HG03354 (cell line): Measurements from ENCODE around the gene CEACAM18.

Experiments
- ATAC-seq: cut with Tn5 transposase; IDR thresholded peaks from one replicate; pipeline ENCODE4 v1.9.1; 2021; ENCODE audit warnings: mild to moderate bottlenecking; ENCODE audit not compliant: unreplicated experiment, poor library complexity, severe bottlenecking

The CEACAM18 gene

GRCh38 chr19:51521781-51522180 lies 43.4 kb downstream of the CEACAM18 start:
- no peak for ATAC-seq

DNA sequence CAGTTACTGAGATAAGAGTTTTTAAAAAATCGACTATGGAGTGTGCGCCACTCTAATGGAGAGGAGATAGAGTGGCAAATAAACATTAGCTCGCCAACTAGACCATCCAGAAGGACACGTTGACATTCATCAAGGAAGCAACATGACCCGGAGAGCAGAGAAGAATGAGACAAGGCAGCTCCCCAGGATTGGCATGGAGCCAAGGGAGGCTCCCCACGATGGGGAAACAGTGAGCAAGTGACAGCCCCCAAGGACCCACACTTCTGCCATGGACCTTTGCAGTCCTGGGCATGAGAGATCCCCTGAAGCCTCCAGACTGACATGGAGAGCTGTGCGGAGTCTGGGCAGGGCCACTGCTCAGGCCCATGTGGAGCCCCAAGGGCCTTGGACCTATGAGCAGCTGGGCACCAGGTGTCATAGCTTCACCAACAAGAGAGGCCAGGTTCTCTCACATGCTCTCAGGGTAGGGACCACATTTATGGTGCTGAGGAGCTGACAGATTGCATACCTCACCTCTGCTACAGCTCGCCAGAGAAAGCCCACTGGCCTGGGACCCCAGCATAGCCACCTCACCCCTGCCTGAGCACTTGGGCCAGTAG lies 46.4 kb downstream of the CEACAM18 start:
- no peak for ATAC-seq

DNA sequence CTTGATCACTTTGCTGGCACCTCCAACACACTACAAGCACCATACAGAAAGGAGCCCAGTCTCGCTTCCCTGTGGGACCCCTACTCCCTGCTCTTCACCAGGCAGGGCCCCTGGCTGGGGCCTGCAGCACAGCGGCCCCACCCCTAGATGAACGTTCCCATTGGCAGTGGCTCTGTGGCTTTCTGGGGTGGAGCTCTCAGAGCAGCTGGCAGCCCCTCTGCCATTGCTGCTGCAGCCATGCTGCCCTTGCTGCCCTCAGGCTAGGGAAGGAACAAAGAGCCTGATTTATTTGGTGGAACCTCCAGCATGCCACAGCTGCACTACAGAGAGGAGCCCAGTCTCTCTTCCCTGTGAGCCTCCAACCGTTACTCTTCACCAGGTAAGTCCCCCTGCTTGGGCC lies 47.3 kb downstream of the CEACAM18 start:
- no peak for ATAC-seq

DNA sequence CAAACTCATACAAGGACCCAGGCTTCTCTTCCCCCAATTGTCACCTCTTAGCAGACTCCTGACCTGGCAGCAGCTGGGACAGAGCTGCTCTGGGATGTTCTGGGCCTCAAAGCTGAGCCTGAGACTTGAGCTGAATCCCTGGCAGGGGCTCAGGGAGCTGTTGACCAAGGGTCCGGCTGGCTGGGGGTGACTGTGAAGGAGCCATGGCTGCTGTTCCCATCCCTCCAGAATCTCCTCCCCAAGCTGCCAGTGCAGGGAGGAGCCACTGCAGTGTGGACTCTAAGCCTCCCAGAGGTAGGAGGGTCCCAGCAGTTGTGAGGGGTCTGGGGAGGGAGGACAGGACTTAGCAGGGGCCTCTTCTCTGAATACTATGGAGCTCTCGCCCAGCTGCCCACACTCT lies 51.0 kb downstream of the CEACAM18 start:
- no peak for ATAC-seq

- ATAC-seq = no peak
Measured at GRCh38 chr19:51530616-51531015, 52.3 kb downstream of the CEACAM18 start.

DNA sequence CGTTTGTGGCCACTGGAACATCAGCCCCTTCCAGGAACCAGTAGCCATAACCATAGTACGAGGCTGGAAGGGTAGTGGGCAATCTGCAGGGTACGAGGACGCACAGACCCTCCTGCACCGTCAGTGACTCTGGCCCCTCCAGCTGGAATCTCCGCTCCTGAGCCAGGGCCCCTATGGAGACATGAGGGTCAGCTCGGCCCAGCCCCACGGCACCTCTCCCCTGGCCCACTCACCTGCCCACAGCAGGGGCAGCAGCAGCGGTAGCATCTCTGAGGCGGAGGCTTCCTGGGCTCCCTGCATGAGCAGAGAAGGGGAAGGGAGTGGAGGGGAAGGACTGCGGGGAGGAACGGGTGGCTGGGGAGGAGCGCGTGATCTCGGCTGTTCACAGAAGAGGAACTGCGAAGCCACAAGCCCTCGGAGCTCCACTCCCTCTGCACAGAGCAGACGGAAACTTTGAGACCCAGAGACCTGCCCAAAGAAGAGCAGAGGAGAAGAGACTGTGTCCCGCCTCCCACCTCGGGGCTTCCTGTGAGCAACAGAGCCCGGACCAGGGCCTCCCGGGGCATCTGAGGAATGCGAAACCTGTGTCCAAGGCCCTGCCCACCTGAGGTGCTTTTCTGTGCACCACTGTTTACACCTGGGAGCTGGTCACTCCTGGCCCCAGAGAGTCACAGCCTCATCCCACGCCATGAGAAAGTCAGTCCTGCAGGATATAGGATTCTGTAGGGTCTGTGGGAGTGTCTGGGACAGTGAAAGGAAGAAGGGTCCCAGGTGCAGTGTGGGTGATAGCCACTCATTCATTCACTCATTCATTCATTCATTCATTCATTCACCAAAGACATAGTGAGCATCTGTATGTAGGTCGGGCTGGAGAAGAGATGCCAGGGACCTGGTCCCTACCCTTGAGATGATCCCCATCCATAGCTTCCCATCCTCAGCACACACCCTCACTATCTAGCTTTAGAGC lies 53.3 kb downstream of the CEACAM18 start, which contains the start of gene SIGLEC6:
Gene SIGLEC6, minus strand, starts transcription at position 322 of the 967 bp plus-strand sequence. Its CDS starts 22 bp downstream, at position 300.
- ATAC-seq = no peak

DNA sequence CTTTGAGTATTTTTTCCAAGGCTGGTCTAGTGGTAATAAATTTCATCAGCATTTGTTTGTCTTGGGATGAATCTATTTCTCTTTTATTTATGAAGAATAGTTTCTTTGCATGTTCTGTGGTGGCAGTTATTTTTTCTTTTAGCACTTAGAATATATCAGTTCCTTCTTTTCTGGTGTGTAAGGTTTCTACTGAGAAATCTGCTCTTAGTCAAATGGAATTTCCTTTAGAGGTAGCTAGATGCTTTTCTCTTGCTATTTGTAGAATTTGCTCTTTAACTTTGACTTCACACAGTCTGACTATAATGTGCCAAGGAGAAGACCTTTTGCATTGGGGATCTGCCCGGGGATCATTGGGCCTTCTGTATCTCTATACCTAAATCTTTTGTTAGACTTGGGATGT lies 57.2 kb downstream of the CEACAM18 start:
- ATAC-seq = no peak

- no peak for ATAC-seq
Measured at GRCh38 chr19:51539821-51540366, 61.6 kb downstream of the CEACAM18 start.
